Measurements from ENCODE around the gene PLPP4.

Gene PLPP4

GRCh38 chr10:120455606-120456005 is 1.4 kb upstream of the PLPP4 start:
- in situ Hi-C loops (cut with MboI; ENCODE audit: low sequenced_read_pairs), result no loop called here

- in situ Hi-C loops (cut with MboI; ENCODE audit: low sequenced_read_pairs), result no loop called here
These were observed 843 bp upstream of the PLPP4 start for GRCh38 chr10:120456143-120456625.

GRCh38 chr10:120457431-120458172 is 575 bp downstream of the PLPP4 start:
- in situ Hi-C loops (cut with MboI; ENCODE audit: low sequenced_read_pairs), result no loop called here

DNA sequence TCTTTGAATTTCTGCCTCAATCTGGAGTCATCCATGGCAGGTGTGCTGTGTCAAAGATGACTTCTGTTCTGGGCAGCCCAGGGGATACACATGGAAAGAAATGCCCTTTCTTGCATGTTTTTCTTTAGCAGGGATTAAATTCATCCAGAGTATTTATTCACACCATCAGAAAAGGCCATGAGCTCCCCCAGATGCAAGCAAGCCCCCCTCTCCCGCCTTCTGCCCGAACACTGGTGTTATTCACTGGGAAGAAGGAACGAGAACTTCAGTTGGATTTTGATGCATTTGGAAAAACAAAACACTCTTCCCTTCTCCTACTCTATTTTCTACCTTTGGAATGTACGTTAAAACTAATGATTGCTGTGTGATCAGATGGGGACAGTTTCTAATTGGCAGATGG is 1.4 kb downstream of the PLPP4 start:
- in situ Hi-C loops (cut with MboI; ENCODE audit: low sequenced_read_pairs), result no loop called here

DNA sequence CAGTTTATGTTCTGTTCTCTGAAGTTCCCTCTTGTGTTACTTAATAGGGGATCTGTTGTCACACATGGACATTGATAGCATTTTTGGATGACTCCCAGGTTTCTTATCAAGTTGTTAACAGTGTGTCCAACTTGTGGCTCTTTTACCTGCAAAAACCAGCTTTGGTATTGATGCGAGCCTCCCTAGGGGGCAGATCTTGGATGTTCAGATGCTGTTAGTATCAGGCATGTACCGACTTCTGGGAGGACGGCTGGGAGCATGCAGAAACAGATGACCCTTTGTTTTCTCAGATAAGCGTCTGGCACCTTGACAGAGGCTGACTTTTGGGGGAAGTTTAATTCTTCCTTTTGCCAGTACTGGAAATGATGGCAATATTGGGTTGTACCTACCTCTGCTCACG is 2.2 kb downstream of the PLPP4 start:
- in situ Hi-C loops (cut with MboI; ENCODE audit: low sequenced_read_pairs), result no loop called here

GRCh38 chr10:120460186-120460585 is 3.2 kb downstream of the PLPP4 start:
- in situ Hi-C loops (cut with MboI; ENCODE audit: low sequenced_read_pairs), result no loop called here

GRCh38 chr10:120460776-120461175 is 3.7 kb downstream of the PLPP4 start:
- in situ Hi-C loops (cut with MboI; ENCODE audit: low sequenced_read_pairs), result no loop called here

GRCh38 chr10:120462018-120462682 is 5.1 kb downstream of the PLPP4 start:
- in situ Hi-C loops (cut with MboI; ENCODE audit: low sequenced_read_pairs), result no loop called here

- in situ Hi-C loops (cut with MboI; ENCODE audit: low sequenced_read_pairs), result no loop called here
These were observed 8.1 kb downstream of the PLPP4 start for GRCh38 chr10:120465138-120465537.

GRCh38 chr10:120466006-120466405 is 9.0 kb downstream of the PLPP4 start:
- in situ Hi-C loops (cut with MboI; ENCODE audit: low sequenced_read_pairs), result no loop called here

DNA sequence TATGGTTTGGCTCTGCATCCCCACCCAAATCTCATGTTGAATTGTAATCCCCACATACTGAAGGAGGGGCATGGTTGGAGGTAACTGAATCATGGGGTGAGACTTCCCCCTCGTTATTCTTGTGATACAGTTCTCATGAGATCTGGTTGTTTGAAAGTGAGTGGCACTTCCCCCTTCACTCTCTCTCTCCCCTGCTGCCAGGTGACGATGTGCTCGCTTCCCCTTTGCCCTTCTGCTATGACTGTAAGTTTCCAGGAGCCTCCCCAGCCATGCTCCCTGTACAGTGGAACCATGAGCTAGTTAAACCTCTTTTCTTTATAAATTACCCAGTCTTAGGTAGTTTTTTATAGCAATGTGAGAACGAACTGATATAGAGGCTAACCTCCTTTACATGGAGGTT is 16.6 kb downstream of the PLPP4 start:
- in situ Hi-C loops (cut with MboI; ENCODE audit: low sequenced_read_pairs), result no loop called here

GRCh38 chr10:120474956-120475355 is 17.9 kb downstream of the PLPP4 start:
- in situ Hi-C loops (cut with MboI; ENCODE audit: low sequenced_read_pairs), result no loop called here

DNA sequence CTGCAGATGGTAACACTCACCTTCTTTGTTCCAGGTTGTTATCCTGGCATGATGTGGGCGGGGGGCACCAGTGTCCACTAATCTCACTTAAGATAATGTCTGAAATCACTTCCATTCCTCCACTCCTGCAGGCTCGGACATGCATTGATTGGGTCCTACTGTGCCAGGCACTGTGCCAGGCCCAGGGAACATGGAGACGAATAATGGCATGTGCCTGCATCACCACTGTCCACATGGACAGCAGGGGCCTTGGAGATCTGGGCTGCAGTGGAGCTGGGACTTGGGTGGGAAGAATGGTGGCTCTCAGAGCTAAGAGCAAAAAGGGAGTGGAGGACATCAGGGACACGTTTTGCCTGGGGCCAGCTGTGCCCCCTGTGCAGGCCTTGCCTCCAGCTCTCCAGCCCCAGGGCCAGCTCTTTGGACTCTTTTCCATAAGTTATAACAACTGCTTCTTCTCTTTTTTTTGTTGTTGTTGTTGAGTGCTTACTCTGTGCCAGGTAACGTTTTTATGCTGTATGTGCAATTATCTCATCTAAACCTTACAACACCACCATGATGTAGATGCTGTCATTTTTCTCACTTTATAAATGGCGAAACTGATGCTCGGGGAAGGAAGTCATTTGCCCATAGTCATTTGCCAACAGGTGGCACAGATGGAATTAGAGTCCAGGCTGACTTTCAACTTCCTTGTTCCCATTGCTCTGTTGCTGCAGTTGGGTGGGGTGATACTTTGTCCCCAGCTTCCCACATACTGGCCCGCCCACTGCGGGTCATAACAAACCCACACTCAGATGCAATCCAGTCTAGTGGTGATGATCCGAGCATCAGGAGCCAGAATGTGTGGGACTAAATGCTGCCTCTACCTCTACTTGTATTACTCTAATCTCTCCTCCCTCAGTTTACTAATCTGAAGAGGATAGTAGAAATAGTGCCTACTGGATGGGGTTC is 19.1 kb downstream of the PLPP4 start:
- in situ Hi-C loops (cut with MboI; ENCODE audit: low sequenced_read_pairs), result no loop called here

- in situ Hi-C loops (cut with MboI; ENCODE audit: low sequenced_read_pairs), result no loop called here
These were observed 20.2 kb downstream of the PLPP4 start for GRCh38 chr10:120477021-120477742.

DNA sequence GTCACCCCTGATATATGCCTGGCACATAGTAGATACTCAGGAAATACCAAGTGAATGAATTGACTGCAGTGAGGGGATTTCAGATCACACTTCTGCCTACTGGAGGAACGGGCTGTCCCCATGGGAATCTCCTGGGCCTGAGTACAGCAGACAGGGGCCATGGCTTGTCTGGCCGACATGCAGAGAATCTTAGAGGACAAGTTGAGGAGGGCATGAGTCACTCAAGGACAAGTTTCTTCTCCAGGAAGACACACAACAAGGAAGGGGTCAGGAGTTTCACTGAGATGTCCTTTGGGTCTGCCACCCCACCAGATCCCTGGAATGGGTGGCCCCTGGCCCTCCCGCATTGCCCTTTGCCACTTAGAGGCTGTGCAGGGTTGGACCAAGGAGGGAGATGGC is 20.7 kb downstream of the PLPP4 start:
- in situ Hi-C loops (cut with MboI; ENCODE audit: low sequenced_read_pairs), result no loop called here

DNA sequence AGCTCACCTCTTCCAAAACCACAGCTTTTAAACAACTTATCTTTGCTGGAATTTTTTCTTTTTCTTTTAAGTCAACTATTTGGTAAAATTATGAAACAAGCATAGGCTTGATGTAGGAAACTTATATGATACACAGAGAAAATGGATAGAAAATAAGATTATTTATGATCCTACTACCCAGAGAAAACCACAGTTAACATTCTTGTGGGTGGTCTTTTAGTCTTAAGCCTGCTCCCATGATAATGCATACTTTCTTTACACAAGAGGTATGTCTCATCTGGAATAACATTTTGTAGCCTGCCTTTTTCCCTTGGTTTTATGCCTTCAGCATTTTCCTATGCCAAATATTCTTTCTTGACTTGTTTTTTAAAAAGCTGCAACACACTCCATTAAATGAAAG is 21.4 kb downstream of the PLPP4 start:
- in situ Hi-C loops (cut with MboI; ENCODE audit: low sequenced_read_pairs), result no loop called here

DNA sequence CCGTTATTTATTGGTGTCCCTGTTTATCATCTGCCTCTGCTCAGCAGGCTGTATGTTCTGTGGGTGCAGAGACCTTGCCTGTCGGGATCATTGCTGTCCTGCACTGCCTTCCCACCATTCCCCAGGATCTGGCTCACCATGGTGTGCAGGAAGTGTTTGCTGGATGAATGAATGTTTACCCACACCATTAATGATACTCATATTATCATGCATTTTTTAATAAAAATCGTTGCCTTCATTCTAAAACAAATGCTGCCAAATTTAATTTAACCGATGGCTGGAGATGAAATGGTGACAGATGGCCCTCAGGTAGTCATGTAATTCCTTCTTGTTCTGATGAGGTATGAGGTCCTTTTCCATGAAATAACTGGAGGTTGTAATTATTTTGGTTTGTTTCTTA is 22.5 kb downstream of the PLPP4 start:
- in situ Hi-C loops (cut with MboI; ENCODE audit: low sequenced_read_pairs), result no loop called here

DNA sequence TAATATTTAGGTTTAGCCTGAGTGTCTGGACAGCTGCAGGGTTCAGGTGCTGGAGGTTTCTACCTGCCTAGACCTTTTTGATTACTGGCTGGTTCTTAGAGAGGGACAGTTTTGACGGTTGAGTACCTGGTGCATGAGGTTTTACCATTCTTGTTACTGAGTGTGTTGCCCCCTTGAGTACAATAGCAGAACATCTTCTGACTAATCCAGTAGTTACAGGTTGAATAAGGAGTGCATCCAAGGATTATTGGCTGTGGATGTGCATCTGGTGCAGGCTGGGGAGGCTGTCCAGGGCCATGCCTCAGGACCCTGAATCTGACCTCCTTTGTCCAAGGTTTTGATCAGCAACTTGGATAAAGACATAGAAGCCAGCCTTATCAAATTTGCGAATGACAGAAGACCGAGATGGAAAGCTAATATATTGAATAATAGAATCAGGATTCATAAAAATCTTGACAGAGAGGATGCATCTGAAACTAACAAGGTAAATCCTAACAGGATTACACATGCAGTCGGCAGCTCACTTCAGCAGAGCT is 23.1 kb downstream of the PLPP4 start:
- in situ Hi-C loops (cut with MboI; ENCODE audit: low sequenced_read_pairs), result no loop called here

DNA sequence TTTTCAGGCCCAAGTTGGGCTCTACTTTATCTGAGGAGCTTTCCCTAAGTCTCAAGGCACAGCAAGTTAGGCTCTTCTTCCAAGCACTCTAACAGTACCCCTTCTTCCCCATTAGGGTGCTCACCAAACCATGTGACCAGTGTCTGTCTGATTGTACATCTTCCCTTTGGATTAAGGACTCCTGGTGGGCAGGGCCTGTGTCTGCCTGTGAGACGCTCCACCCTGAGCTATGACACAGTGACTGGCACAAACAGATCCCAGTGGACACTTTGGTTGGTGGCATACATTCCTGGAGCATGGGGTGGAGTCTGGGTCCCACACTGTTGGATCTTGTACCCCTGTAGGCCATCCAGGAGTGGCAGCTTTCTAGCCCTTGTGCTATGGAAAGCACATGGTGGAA is 23.8 kb downstream of the PLPP4 start:
- in situ Hi-C loops (cut with MboI; ENCODE audit: low sequenced_read_pairs), result no loop called here

DNA sequence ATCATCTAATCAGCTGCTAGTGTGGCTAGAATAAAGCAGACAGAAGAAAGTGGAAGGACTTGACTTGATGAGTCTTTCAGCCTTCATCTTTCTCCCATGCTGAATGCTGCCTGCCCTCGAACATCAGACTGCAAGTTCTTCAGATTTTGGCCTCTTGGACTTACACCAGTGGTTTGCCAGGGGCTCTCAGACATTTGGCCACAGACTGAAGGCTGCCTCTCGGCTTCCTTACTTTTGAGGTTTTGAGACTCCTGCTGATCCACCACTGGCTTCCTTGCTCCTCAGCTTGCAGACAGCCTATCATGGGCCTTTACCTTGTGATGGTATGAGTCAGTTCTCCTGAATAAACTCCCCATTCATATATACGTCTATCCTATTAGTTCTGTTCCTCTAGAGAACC is 26.0 kb downstream of the PLPP4 start:
- in situ Hi-C loops (cut with MboI; ENCODE audit: low sequenced_read_pairs), result no loop called here

Measured in HL-60/S4 treated with phorbol 12-myristate 13-acetate at 8.2 ng/mL for 4 days and 3 days (cell line).